ENCODE results near the gene HPS6. TPM values are rescaled to one million over a fixed set of nuclear protein-coding genes. Genes with fewer than 3 reads are reported as not detected.
A peak's percentile ranks its signal among the peaks of the same experiment; 100 is the strongest.
"Not testable (repeated sequence)": the region's sequence is repeated elsewhere in the genome, so short reads cannot be mapped to it uniquely, and the experiment has no call there.

HPS6 gene
- total and polyA plus RNA-seq, 8 donors: 5.2 to 11.6 (median 7.5) TPM

- 86 to 98% methylated on average over 2 of the region's 2 CpGs for WGBS, 2 donors
- Histone ChIP-seq H3K36me3 (peaks cover 0 to 46% (median 2%) of the 10 kb centered on the region in 3 donors), H3K4me3 (no peak overlapping the region), H3K27me3 (no peaks in the 10 kb centered on the region), H3K27ac (no peak overlapping the region), H3K4me1 (no peaks in the 10 kb centered on the region), H3K9me3 (no peaks in the 10 kb centered on the region)
- no peak for DNase-seq
- intact Hi-C loops (cut with DNase I): no loop called here
- FAIRE-seq: no peak
- no peak for TF ChIP-seq CTCF (IDR thresholded peaks at IDR 0.05)
- ATAC-seq: no peak
Observed at GRCh38 chr10:102027261-102027660, 37.9 kb upstream of the HPS6 start.

GRCh38 chr10:102033787-102034186 is 31.4 kb upstream of the HPS6 start:
- FAIRE-seq (no peak), ATAC-seq (no peak), DNase-seq (no peak)
- 92 to 94% methylated on average over 2 of the region's 2 CpGs for whole genome bisulfite sequencing, 2 donors
- TF ChIP-seq CTCF (IDR thresholded peaks at IDR 0.05): no peak
- Histone ChIP-seq H3K27me3 (no peaks in the 10 kb centered on the region), H3K4me3 (no peak overlapping the region), H3K36me3 (peaks cover 0 to 26% (median 5%) of the 10 kb centered on the region in 3 donors), H3K4me1 (no peaks in the 10 kb centered on the region), H3K9me3 (no peaks in the 10 kb centered on the region), H3K27ac (no peak overlapping the region)
- intact Hi-C loops (cut with DNase I): no loop called here

- H3K27me3 ChIP-seq; ATAC-seq; FAIRE-seq; intact Hi-C loops (cut with DNase I); H3K4me3 ChIP-seq; H3K4me1 ChIP-seq; H3K27ac ChIP-seq; H3K9me3 ChIP-seq: not testable (repeated sequence)
- 96 to 97% methylated on average over 26 to 33 of the region's 33 CpGs for WGBS, 2 donors
- peaks cover 0 to 28% (median 3%) of the 10 kb centered on the region in 3 donors for H3K36me3 ChIP-seq
- peak in 1 of 6 donors; percentile 67 for DNase-seq
Observed at GRCh38 chr10:102035807-102036206, 29.3 kb upstream of the HPS6 start.

- ATAC-seq: no peak
- Histone ChIP-seq H3K36me3 (peaks cover 0 to 18% (median 0%) of the 10 kb centered on the region in 3 donors), H3K4me3 (no peak overlapping the region), H3K9me3 (no peaks in the 10 kb centered on the region), H3K27ac (no peak overlapping the region), H3K27me3 (no peaks in the 10 kb centered on the region), H3K4me1 (no peaks in the 10 kb centered on the region)
- TF ChIP-seq CTCF (IDR thresholded peaks at IDR 0.05): no peak
- no peak for FAIRE-seq
- intact Hi-C loops (cut with DNase I): no loop called here
- DNase-seq: no peak
Observed at GRCh38 chr10:102038410-102038809, 26.7 kb upstream of the HPS6 start.

- H3K36me3 ChIP-seq: peaks cover 0 to 18% (median 0%) of the 10 kb centered on the region in 3 donors
- H3K27me3 ChIP-seq: no peaks in the 10 kb centered on the region
- FAIRE-seq (no peak), ATAC-seq (no peak), DNase-seq (no peak)
- no peak overlapping the region for H3K4me3 ChIP-seq
- no peaks in the 10 kb centered on the region for H3K4me1 ChIP-seq
- intact Hi-C loops (cut with DNase I): no loop called here
- no peaks in the 10 kb centered on the region for H3K9me3 ChIP-seq
- WGBS, 2 donors: 56 to 58% methylated on average over 7 of the region's 7 CpGs
- TF ChIP-seq CTCF (IDR thresholded peaks at IDR 0.05): no peak
- no peak overlapping the region for H3K27ac ChIP-seq
Observed at GRCh38 chr10:102040305-102041050, 24.7 kb upstream of the HPS6 start.

Measured in pancreas (tissue), 10 donors.